Measurements from ENCODE around the gene USH1C. TPM values are rescaled to one million over a fixed set of nuclear protein-coding genes. Genes with fewer than 3 reads are reported as not detected.

Gene USH1C
- total RNA-seq, 1 donor from 2014 or later: not detected

GRCh38 chr11:17560281-17561110 is 16.3 kb upstream of the USH1C start:
- Histone ChIP-seq H3K27ac (no peak overlapping the region), H3K4me1 (no peaks in the 10 kb centered on the region), H3K36me3 (no peaks in the 10 kb centered on the region), H3K4me3 (no peak overlapping the region), H3K27me3 (no peaks in the 10 kb centered on the region), H3K9me3 (no peaks in the 10 kb centered on the region)
- no peak for DNase-seq (ENCODE audit: low spot score in 2 of 2)
- intact Hi-C loops (cut with DNase I): no loop called here
- TF ChIP-seq CTCF (IDR thresholded peaks at IDR 0.05): no peak

- Histone ChIP-seq H3K27me3 (no peaks in the 10 kb centered on the region), H3K4me3 (no peak overlapping the region), H3K36me3 (no peaks in the 10 kb centered on the region), H3K4me1 (no peaks in the 10 kb centered on the region), H3K9me3 (no peaks in the 10 kb centered on the region), H3K27ac (no peak overlapping the region)
- no peak for DNase-seq (ENCODE audit: low spot score in 2 of 2)
- TF ChIP-seq CTCF (IDR thresholded peaks at IDR 0.05): no peak
- intact Hi-C loops (cut with DNase I): no loop called here
Measured at GRCh38 chr11:17559341-17560087, 15.3 kb upstream of the USH1C start.

GRCh38 chr11:17558916-17559315 is 14.7 kb upstream of the USH1C start:
- no peaks in the 10 kb centered on the region for H3K4me1 ChIP-seq
- H3K27me3 ChIP-seq: no peaks in the 10 kb centered on the region
- no peak overlapping the region for H3K4me3 ChIP-seq
- H3K9me3 ChIP-seq: no peaks in the 10 kb centered on the region
- H3K36me3 ChIP-seq: no peaks in the 10 kb centered on the region
- H3K27ac ChIP-seq: no peak overlapping the region
- no peak for DNase-seq (ENCODE audit: low spot score in 2 of 2)
- TF ChIP-seq CTCF (IDR thresholded peaks at IDR 0.05): no peak
- intact Hi-C loops (cut with DNase I): no loop called here

GRCh38 chr11:17558025-17558780 is 14.0 kb upstream of the USH1C start:
- Histone ChIP-seq H3K27ac (no peak overlapping the region), H3K9me3 (no peaks in the 10 kb centered on the region), H3K4me1 (no peaks in the 10 kb centered on the region), H3K36me3 (no peaks in the 10 kb centered on the region), H3K27me3 (no peaks in the 10 kb centered on the region), H3K4me3 (no peak overlapping the region)
- no peak for TF ChIP-seq CTCF (IDR thresholded peaks at IDR 0.05)
- DNase-seq (ENCODE audit: low spot score in 2 of 2): no peak
- intact Hi-C loops (cut with DNase I): no loop called here

GRCh38 chr11:17556999-17557398 is 12.8 kb upstream of the USH1C start:
- no peak for DNase-seq (ENCODE audit: low spot score in 2 of 2)
- H3K27me3 ChIP-seq: no peaks in the 10 kb centered on the region
- no peak overlapping the region for H3K4me3 ChIP-seq
- H3K4me1 ChIP-seq: no peaks in the 10 kb centered on the region
- no peak for TF ChIP-seq CTCF (IDR thresholded peaks at IDR 0.05)
- H3K27ac ChIP-seq: no peak overlapping the region
- no peaks in the 10 kb centered on the region for H3K36me3 ChIP-seq
- intact Hi-C loops (cut with DNase I): no loop called here
- no peaks in the 10 kb centered on the region for H3K9me3 ChIP-seq
